ENCODE data around the gene TK1.

- TF ChIP-seq CTCF (IDR thresholded peaks at IDR 0.05): no peak
- TF ChIP-seq POLR2A (IDR thresholded peaks at IDR 0.05): no peak
These were observed 44.4 kb upstream of the TK1 start, which contains the start of gene TMEM235 for GRCh38 chr17:78230996-78231935.

All from ovary (tissue), 3 donors.